Activated gamma-delta T cell treated with anti-CD3 and anti-CD28 coated beads, Interleukin-2, amount 50 U/mL, for 16 hours (primary cell): ENCODE data around the gene SLC26A2.
A peak's percentile ranks its signal among the peaks of the same experiment; 100 is the strongest.
"Not testable (repeated sequence)": the region's sequence is repeated elsewhere in the genome, so short reads cannot be mapped to it uniquely, and the experiment has no call there.

Experiments used
- DNase-seq: peaks from one replicate; pipeline ENCODE4 v3.0.0-alpha.2; 2020; ENCODE audit warnings: low read depth

The SLC26A2 gene

GRCh38 chr5:149937610-149938009 lies 22.9 kb upstream of the SLC26A2 start:
- no peak for DNase-seq

GRCh38 chr5:149938279-149938678 lies 22.3 kb upstream of the SLC26A2 start:
- no peak for DNase-seq

GRCh38 chr5:149938791-149939358 lies 21.7 kb upstream of the SLC26A2 start:
- DNase-seq = no peak

GRCh38 chr5:149939546-149939945 lies 21.0 kb upstream of the SLC26A2 start:
- no peak for DNase-seq

- DNase-seq = no peak
Observed at GRCh38 chr5:149940077-149940574, 20.4 kb upstream of the SLC26A2 start.

- DNase-seq = no peak
Observed at GRCh38 chr5:149940941-149941644, 19.5 kb upstream of the SLC26A2 start.

- no peak for DNase-seq
Observed at GRCh38 chr5:149941795-149942194, 18.8 kb upstream of the SLC26A2 start.

- no peak for DNase-seq
Observed at GRCh38 chr5:149942199-149942598, 18.4 kb upstream of the SLC26A2 start.

GRCh38 chr5:149942741-149943169 lies 17.8 kb upstream of the SLC26A2 start:
- not testable (repeated sequence) for DNase-seq

- DNase-seq = not testable (repeated sequence)
Observed at GRCh38 chr5:149943177-149943949, 17.2 kb upstream of the SLC26A2 start.

- DNase-seq = no peak
Observed at GRCh38 chr5:149944666-149945065, 15.9 kb upstream of the SLC26A2 start, which contains the start of gene PDE6A. Gene PDE6A, minus strand, starts transcription at chr5:149944793. Its CDS starts 120 bp downstream, at chr5:149944673.

- no peak for DNase-seq
Observed at GRCh38 chr5:149946118-149946517, 14.4 kb upstream of the SLC26A2 start.

GRCh38 chr5:149948993-149949392 lies 11.6 kb upstream of the SLC26A2 start:
- DNase-seq = no peak

GRCh38 chr5:149951138-149951749 lies 9.3 kb upstream of the SLC26A2 start:
- no peak for DNase-seq

GRCh38 chr5:149953436-149954121 lies 7.0 kb upstream of the SLC26A2 start:
- DNase-seq = no peak

GRCh38 chr5:149954798-149955197 lies 5.8 kb upstream of the SLC26A2 start:
- no peak for DNase-seq

GRCh38 chr5:149956685-149957084 lies 3.9 kb upstream of the SLC26A2 start:
- no peak for DNase-seq

GRCh38 chr5:149957855-149958254 lies 2.7 kb upstream of the SLC26A2 start:
- DNase-seq = no peak

GRCh38 chr5:149959406-149960236 lies 937 bp upstream of the SLC26A2 start:
- peak; percentile 8 for DNase-seq

GRCh38 chr5:149961186-149961685 lies 678 bp downstream of the SLC26A2 start:
- DNase-seq = no peak
